Parietal lobe (tissue), 2 donors: ENCODE measurements around the gene ACBD6. TPM values are rescaled to one million over a fixed set of nuclear protein-coding genes. Genes with fewer than 3 reads are reported as not detected.

Source experiments
- small RNA-seq: library from RNA; depleted of rRNA; stranded (forward); fragments of <200 nt; gene quantifications from one replicate; pipeline ENCODE3, GENCODE V24; 2014; ENCODE audit warnings: low replicate concordance
- total RNA-seq: library from RNA; depleted of rRNA; stranded (reverse); fragments of >200 nt; gene quantifications from one replicate; pipeline ENCODE4 v1.2.3, GENCODE V29; 2014

Gene ACBD6
- 99.2 TPM for total RNA-seq

GRCh38 chr1:180502361-180503279, at the start of gene ACBD6:
Gene ACBD6, minus strand, starts transcription at chr1:180502577. Its CDS starts 311 bp downstream, at chr1:180502266.

Small RNA genes within 50 kb of the gene (small RNA-seq; reads per million reads assigned to genes)
- gene MIR3121 (not detected), gene RF00019 (not detected)

Other genes with a start within 250 kb of the ACBD6 start
- gene OVAAL, start 56.4 kb upstream of the ACBD6 start, total RNA-seq: not detected
- 294 TPM for gene XPR1, start 129.4 kb upstream of the ACBD6 start, total RNA-seq